HG02588 (cell line): ENCODE data around the gene ARHGAP27.
"Not testable (repeated sequence)": the region's sequence is repeated elsewhere in the genome, so short reads cannot be mapped to it uniquely, and the experiment has no call there.

Experiments
- ATAC-seq: cut with Tn5 transposase; IDR thresholded peaks from one replicate; pipeline ENCODE4 v1.9.1; 2021; ENCODE audit warnings: mild to moderate bottlenecking, moderate library complexity; ENCODE audit not compliant: unreplicated experiment

Gene ARHGAP27

GRCh38 chr17:45366691-45367090 lies 66.0 kb downstream of the ARHGAP27 start:
- ATAC-seq, result no peak

- no peak for ATAC-seq
Measured at GRCh38 chr17:45366049-45366448, 66.6 kb downstream of the ARHGAP27 start.

- no peak for ATAC-seq
Measured at GRCh38 chr17:45364531-45365390, 67.9 kb downstream of the ARHGAP27 start.

GRCh38 chr17:45363498-45363897 lies 69.2 kb downstream of the ARHGAP27 start:
- ATAC-seq, result no peak

GRCh38 chr17:45361976-45362375 lies 70.7 kb downstream of the ARHGAP27 start:
- ATAC-seq, result no peak

GRCh38 chr17:45361451-45361850 lies 71.2 kb downstream of the ARHGAP27 start:
- ATAC-seq, result no peak

GRCh38 chr17:45357364-45357997 lies 75.2 kb downstream of the ARHGAP27 start:
- no peak for ATAC-seq

- ATAC-seq, result no peak
Measured at GRCh38 chr17:45355087-45355486, 77.6 kb downstream of the ARHGAP27 start.

GRCh38 chr17:45353043-45353442 lies 79.6 kb downstream of the ARHGAP27 start:
- ATAC-seq, result no peak

GRCh38 chr17:45351831-45352230 lies 80.8 kb downstream of the ARHGAP27 start:
- ATAC-seq, result no peak

GRCh38 chr17:45347444-45347843 lies 85.2 kb downstream of the ARHGAP27 start:
- no peak for ATAC-seq

- no peak for ATAC-seq
Measured at GRCh38 chr17:45346216-45347015, 86.3 kb downstream of the ARHGAP27 start.

GRCh38 chr17:45345554-45346215 lies 87.0 kb downstream of the ARHGAP27 start:
- no peak for ATAC-seq

GRCh38 chr17:45345246-45345553 lies 87.5 kb downstream of the ARHGAP27 start:
- no peak for ATAC-seq

- not testable (repeated sequence) for ATAC-seq
Measured at GRCh38 chr17:45343967-45344664, 88.6 kb downstream of the ARHGAP27 start.
